Endodermal cell (in vitro differentiated cells): ENCODE results near the gene FTSJ1. TPM values are rescaled to one million over a fixed set of nuclear protein-coding genes. Genes with fewer than 3 reads are reported as not detected.

ENCODE experiments used
- DNase-seq: peaks from one replicate; pipeline ENCODE4 v3.0.0-alpha.2; 2017
- H3K27ac ChIP-seq: 2 replicates; pipeline ENCODE4 v1.5.1; 2013; ENCODE audit warnings: mild to moderate bottlenecking, low read depth, low read length, moderate library complexity
- H3K27me3 ChIP-seq: 2 replicates; pipeline ENCODE4 v1.6.1; 2013; ENCODE audit warnings: mild to moderate bottlenecking, low read length, moderate library complexity; ENCODE audit not compliant: insufficient read depth, control insufficient read depth, poor library complexity, severe bottlenecking
- H3K36me3 ChIP-seq: 2 replicates; pipeline ENCODE4 v1.7.0; 2013; ENCODE audit warnings: mild to moderate bottlenecking, low read length, moderate library complexity; ENCODE audit not compliant: control insufficient read depth, insufficient read depth
- H3K4me1 ChIP-seq: one replicate; pipeline ENCODE4 v1.7.0; 2013; ENCODE audit warnings: low read length; ENCODE audit not compliant: control insufficient read depth, insufficient read depth
- H3K4me3 ChIP-seq: 2 replicates; pipeline ENCODE4 v1.5.1; 2013; ENCODE audit warnings: mild to moderate bottlenecking, low read length, moderate library complexity
- H3K9ac ChIP-seq: 2 replicates; pipeline ENCODE4 v1.6.1; 2013; ENCODE audit warnings: mild to moderate bottlenecking, low read length, moderate library complexity; ENCODE audit not compliant: poor library complexity, severe bottlenecking; ENCODE audit errors: extremely low read depth
- H3K9me3 ChIP-seq: 2 replicates; pipeline ENCODE4 v1.6.1; 2013; ENCODE audit warnings: mild to moderate bottlenecking, low read length, moderate library complexity; ENCODE audit not compliant: control insufficient read depth
- H3K27ac Mint-ChIP-seq: 2 replicates; pipeline ENCODE4 v1.8.0; 2020; ENCODE audit warnings: mixed read lengths
- H3K27me3 Mint-ChIP-seq: 2 replicates; pipeline ENCODE4 v1.8.0; 2021; ENCODE audit warnings: mild to moderate bottlenecking, mixed read lengths; ENCODE audit not compliant: insufficient read depth
- H3K36me3 Mint-ChIP-seq: 2 replicates; pipeline ENCODE4 v1.8.0; 2020; ENCODE audit warnings: low read depth, mixed read lengths
- H3K4me1 Mint-ChIP-seq: 2 replicates; pipeline ENCODE4 v1.8.0; 2020; ENCODE audit warnings: mixed read lengths
- H3K4me3 Mint-ChIP-seq: 2 replicates; pipeline ENCODE4 v1.8.0; 2020; ENCODE audit warnings: mild to moderate bottlenecking, moderate library complexity, mixed read lengths
- H3K9me3 Mint-ChIP-seq: 2 replicates; pipeline ENCODE4 v1.8.0; 2020; ENCODE audit warnings: mild to moderate bottlenecking, mixed read lengths
- CTCF ChIP-seq: fragments of 200-600 bp; sonication (generic); conservative IDR thresholded peaks from 2 replicates; pipeline ENCODE4 v1.5.0; 2021; ENCODE audit warnings: antibody characterized with exemption, mild to moderate bottlenecking
- WGBS, 2 experiments: methylation state at CpG; one replicate each; pipeline versions ENCODE4 v1.1.5 to v1.1.7; 2013; ENCODE audit warnings: missing lambda C conversion rate in 2 of 2, mixed read lengths in 1 of 2; ENCODE audit not compliant: insufficient coverage in 1 of 2, insufficient read length in 1 of 2; 5-methylcytosine and 5-hydroxymethylcytosine counted together
- total RNA-seq, 2 donors: library from RNA; stranded (reverse); fragmentation: NEBNext Ultra II Directional in 1 of 2; extraction: Animal tissue kit (Norgen Biotek cat#: 25700) in 1 of 2; gene quantifications; 2 replicates in 1 of 2; 3 replicates in 1 of 2; pipeline ENCODE4 v1.2.1, GENCODE V29; 2021

The FTSJ1 gene
- total RNA-seq, 2 donors from 2014 or later: 47.3 to 54.3 TPM

- Histone ChIP-seq H3K36me3 (peaks cover 10% of the 10 kb centered on the region), H3K9me3 (no peaks in the 10 kb centered on the region), H3K9ac (peak overlapping the region; percentile 77), H3K4me1 (peaks cover 8% of the 10 kb centered on the region), H3K27ac (no peak overlapping the region), H3K27me3 (no peaks in the 10 kb centered on the region), H3K4me3 (peak overlapping the region; percentile 92)
- peaks cover 80% of the 10 kb centered on the region for H3K9me3 Mint-ChIP-seq
- H3K4me3 Mint-ChIP-seq: peak overlapping the region; percentile 69
- H3K27ac Mint-ChIP-seq: peak overlapping the region; percentile 90
- 6% methylated on average over 2 of the region's 5 CpGs; no CpG with 5 or more reads in 1 of the 2 experiments for WGBS, 2 experiments
- H3K4me1 Mint-ChIP-seq: peaks cover 23% of the 10 kb centered on the region
- DNase-seq: no peak
- H3K36me3 Mint-ChIP-seq: peaks cover 18% of the 10 kb centered on the region
- TF ChIP-seq CTCF: no peak
- H3K27me3 Mint-ChIP-seq: no peaks in the 10 kb centered on the region
Measured at GRCh38 chrX:48475296-48475695, 703 bp upstream of the FTSJ1 start.

- H3K27ac Mint-ChIP-seq: no peak overlapping the region
Measured at GRCh38 chrX:48476919-48477318, 920 bp downstream of the FTSJ1 start.

GRCh38 chrX:48477960-48478755 is 2.2 kb downstream of the FTSJ1 start:
- Histone ChIP-seq H3K9ac (no peak overlapping the region), H3K4me3 (peak overlapping the region; percentile 92), H3K27ac (no peak overlapping the region), H3K4me1 (peaks cover 8% of the 10 kb centered on the region), H3K27me3 (no peaks in the 10 kb centered on the region), H3K36me3 (peaks cover 18% of the 10 kb centered on the region), H3K9me3 (no peaks in the 10 kb centered on the region)
- H3K36me3 Mint-ChIP-seq: peaks cover 34% of the 10 kb centered on the region
- DNase-seq: no peak
- 93 to 96% methylated on average over 3 to 19 of the region's 19 CpGs for WGBS, 2 experiments
- no peaks in the 10 kb centered on the region for H3K27me3 Mint-ChIP-seq
- H3K4me3 Mint-ChIP-seq: peak overlapping the region; percentile 69
- TF ChIP-seq CTCF: no peak
- peaks cover 77% of the 10 kb centered on the region for H3K9me3 Mint-ChIP-seq
- H3K27ac Mint-ChIP-seq: no peak overlapping the region
- peaks cover 16% of the 10 kb centered on the region for H3K4me1 Mint-ChIP-seq

More at GRCh38 chrX:48476919-48477318, 920 bp downstream of the FTSJ1 start:
- 48 to 54% methylated on average over 4 of the region's 4 CpGs for WGBS, 2 experiments
- Histone ChIP-seq H3K4me3 (peak overlapping the region; percentile 92), H3K36me3 (peaks cover 13% of the 10 kb centered on the region), H3K9me3 (no peaks in the 10 kb centered on the region), H3K4me1 (peaks cover 8% of the 10 kb centered on the region), H3K27me3 (no peaks in the 10 kb centered on the region), H3K9ac (peak overlapping the region; percentile 77), H3K27ac (no peak overlapping the region)
- H3K4me1 Mint-ChIP-seq: peaks cover 21% of the 10 kb centered on the region
- H3K36me3 Mint-ChIP-seq: peaks cover 27% of the 10 kb centered on the region
- peak overlapping the region; percentile 69 for H3K4me3 Mint-ChIP-seq
- H3K9me3 Mint-ChIP-seq: peaks cover 76% of the 10 kb centered on the region
- no peaks in the 10 kb centered on the region for H3K27me3 Mint-ChIP-seq
- TF ChIP-seq CTCF: no peak
- no peak for DNase-seq
